Measurements from ENCODE around the gene ZNF497. TPM values are rescaled to one million over a fixed set of nuclear protein-coding genes. Genes with fewer than 3 reads are reported as not detected.
"Not testable (repeated sequence)": the region's sequence is repeated elsewhere in the genome, so short reads cannot be mapped to it uniquely, and the experiment has no call there.

ZNF497 gene
- total and polyA plus RNA-seq, 4 donors = 0.97 to 3.8 (median 2.4) TPM

DNA sequence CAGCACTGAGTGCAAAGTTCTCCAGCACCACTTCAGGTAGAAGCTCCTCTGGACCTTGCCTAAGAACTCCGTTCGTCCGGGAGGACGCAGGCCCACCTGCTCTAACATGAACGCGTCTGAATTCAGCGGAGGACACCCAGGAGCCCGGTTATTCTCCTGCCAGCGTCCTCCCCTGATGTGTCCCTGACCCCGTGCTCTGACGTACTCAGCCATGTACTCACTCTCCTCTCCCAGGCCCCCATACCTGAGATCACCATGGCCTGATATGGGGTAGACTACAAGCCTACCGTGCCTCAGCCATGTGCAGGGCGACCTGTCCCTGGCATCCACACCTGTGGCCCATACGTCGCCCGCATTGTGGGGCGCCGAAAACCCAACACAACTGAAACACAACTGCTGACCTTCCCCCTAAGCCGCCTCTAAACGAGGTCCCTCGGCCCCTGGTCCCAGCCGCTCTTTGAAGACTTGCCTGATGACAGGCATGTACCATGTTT is 45.2 kb upstream of the ZNF497 start:
- peak overlapping the region; percentile 87 for H3K4me3 ChIP-seq
- H3K9ac ChIP-seq (ENCODE audit: insufficient read depth in 1 of 2, low read length in 2 of 2) = peak overlapping the region; percentile 85 to 91
- ATAC-seq (ENCODE audit: insufficient read depth, low FRiP score) (no peak), DNase-seq (peak in 1 of 3 donors; percentile 23)
- H3K27ac ChIP-seq (ENCODE audit: low read depth in 1 of 2, low read length in 1 of 2) = peak overlapping the region; percentile 92 to 96
- TF ChIP-seq CTCF (IDR thresholded peaks at IDR 0.05; ENCODE audit: control extremely low read depth, extremely low read depth) = no peak
- 13 to 21% methylated on average over 22 of the region's 22 CpGs for WGBS, 2 donors
- H3K4me1 ChIP-seq (ENCODE audit: control insufficient read depth in 5 of 5, insufficient read depth in 5 of 5, low read length in 5 of 5) = peaks cover 4 to 22% (median 13%) of the 10 kb centered on the region in 5 donors
- H3K9me3 ChIP-seq (ENCODE audit: control insufficient read depth in 4 of 4, insufficient read depth in 3 of 4, low read length in 3 of 4) = no peaks in the 10 kb centered on the region
- H3K27me3 ChIP-seq (ENCODE audit: control insufficient read depth in 3 of 3, insufficient read depth in 3 of 3, low read length in 2 of 3) = no peaks in the 10 kb centered on the region
- H3K36me3 ChIP-seq (ENCODE audit: control insufficient read depth in 4 of 4, insufficient read depth in 4 of 4, low read length in 4 of 4) = peaks cover 0 to 3% (median 0%) of the 10 kb centered on the region in 4 donors

DNA sequence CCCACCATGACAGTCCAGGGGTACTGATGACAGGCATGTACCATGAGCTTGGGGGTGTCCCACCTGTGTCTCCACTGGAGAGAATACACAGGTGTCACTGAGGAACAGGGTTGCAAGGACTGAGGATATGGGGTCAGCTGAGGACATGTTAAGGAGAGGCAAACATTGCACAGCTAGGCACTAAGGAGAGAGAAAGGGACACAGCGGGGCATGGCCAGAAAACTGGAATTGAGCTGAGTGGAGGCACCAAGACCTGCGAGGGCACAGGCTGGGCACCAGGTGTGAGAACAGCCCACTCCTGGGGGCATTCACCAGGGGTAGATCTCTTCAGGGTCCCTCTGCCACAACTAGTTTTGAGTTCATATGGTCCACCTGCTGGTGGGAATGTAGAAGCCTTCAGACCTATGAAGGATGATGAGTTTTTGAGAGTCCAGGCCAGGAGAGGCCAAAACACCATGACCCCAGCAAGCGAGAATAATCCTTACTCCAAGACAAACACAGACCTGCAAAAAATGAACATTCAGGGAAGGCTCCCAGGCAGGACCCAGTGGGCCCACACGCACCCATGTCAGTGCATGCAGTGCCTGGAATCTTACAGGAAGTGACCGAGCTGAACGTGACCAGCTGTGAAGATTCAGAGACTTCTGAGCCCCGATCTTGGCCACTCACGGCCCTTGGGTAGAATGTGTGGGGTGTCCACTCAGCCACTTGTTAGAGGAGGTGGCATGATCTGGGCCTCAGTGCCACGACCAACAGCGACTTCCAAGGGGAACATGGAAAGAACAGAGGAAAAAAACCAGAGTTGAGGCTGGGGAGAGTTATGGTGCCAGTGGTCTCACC is 44.5 kb upstream of the ZNF497 start:
- TF ChIP-seq CTCF (IDR thresholded peaks at IDR 0.05; ENCODE audit: control extremely low read depth, extremely low read depth) = no peak
- H3K9ac ChIP-seq (ENCODE audit: insufficient read depth in 1 of 2, low read length in 2 of 2) = peak overlapping the region in 1 of 2 donors; percentile 91
- DNase-seq (no peak), ATAC-seq (ENCODE audit: insufficient read depth, low FRiP score) (no peak)
- peaks cover 0 to 3% (median 0%) of the 10 kb centered on the region in 4 donors for H3K36me3 ChIP-seq (ENCODE audit: control insufficient read depth in 4 of 4, insufficient read depth in 4 of 4, low read length in 4 of 4)
- H3K27ac ChIP-seq (ENCODE audit: low read depth in 1 of 2, low read length in 1 of 2) = peak overlapping the region; percentile 43 to 96
- H3K27me3 ChIP-seq (ENCODE audit: control insufficient read depth in 3 of 3, insufficient read depth in 3 of 3, low read length in 2 of 3) = no peaks in the 10 kb centered on the region
- H3K9me3 ChIP-seq (ENCODE audit: control insufficient read depth in 4 of 4, insufficient read depth in 3 of 4, low read length in 3 of 4) = no peaks in the 10 kb centered on the region
- H3K4me3 ChIP-seq = no peak overlapping the region
- WGBS, 2 donors = 64 to 80% methylated on average over 10 of the region's 10 CpGs
- peaks cover 4 to 24% (median 13%) of the 10 kb centered on the region in 5 donors for H3K4me1 ChIP-seq (ENCODE audit: control insufficient read depth in 5 of 5, insufficient read depth in 5 of 5, low read length in 5 of 5)

- H3K9me3 ChIP-seq (ENCODE audit: control insufficient read depth in 4 of 4, insufficient read depth in 3 of 4, low read length in 3 of 4); H3K27me3 ChIP-seq (ENCODE audit: control insufficient read depth in 3 of 3, insufficient read depth in 3 of 3, low read length in 2 of 3); ATAC-seq (ENCODE audit: insufficient read depth, low FRiP score); H3K9ac ChIP-seq (ENCODE audit: insufficient read depth in 1 of 2, low read length in 2 of 2); H3K36me3 ChIP-seq (ENCODE audit: control insufficient read depth in 4 of 4, insufficient read depth in 4 of 4, low read length in 4 of 4); H3K4me3 ChIP-seq; H3K27ac ChIP-seq (ENCODE audit: low read depth in 1 of 2, low read length in 1 of 2); DNase-seq: not testable (repeated sequence)
- peaks cover 0 to 27% (median 12%) of the 10 kb centered on the region in 5 donors for H3K4me1 ChIP-seq (ENCODE audit: control insufficient read depth in 5 of 5, insufficient read depth in 5 of 5, low read length in 5 of 5)
- 64 to 76% methylated on average over 4 to 5 of the region's 5 CpGs for WGBS, 2 donors
Observed at GRCh38 chr19:58403920-58404478, 41.4 kb upstream of the ZNF497 start.

- Histone ChIP-seq H3K9me3 (ENCODE audit: control insufficient read depth in 4 of 4, insufficient read depth in 3 of 4, low read length in 3 of 4) (no peaks in the 10 kb centered on the region), H3K9ac (ENCODE audit: insufficient read depth in 1 of 2, low read length in 2 of 2) (peak overlapping the region in 1 of 2 donors; percentile 59), H3K27ac (ENCODE audit: low read depth in 1 of 2, low read length in 1 of 2) (no peak overlapping the region), H3K36me3 (ENCODE audit: control insufficient read depth in 4 of 4, insufficient read depth in 4 of 4, low read length in 4 of 4) (no peaks in the 10 kb centered on the region), H3K4me3 (no peak overlapping the region), H3K4me1 (ENCODE audit: control insufficient read depth in 5 of 5, insufficient read depth in 5 of 5, low read length in 5 of 5) (peaks cover 0 to 20% (median 8%) of the 10 kb centered on the region in 5 donors), H3K27me3 (ENCODE audit: control insufficient read depth in 3 of 3, insufficient read depth in 3 of 3, low read length in 2 of 3) (peaks cover 0 to 7% (median 7%) of the 10 kb centered on the region in 3 donors)
- TF ChIP-seq CTCF (IDR thresholded peaks at IDR 0.05; ENCODE audit: control extremely low read depth, extremely low read depth) = no peak
- ATAC-seq (ENCODE audit: insufficient read depth, low FRiP score) = no peak
- WGBS, 2 donors = 25 to 33% methylated on average over 23 of the region's 23 CpGs
- no peak for DNase-seq
Observed at GRCh38 chr19:58401840-58402421, 39.4 kb upstream of the ZNF497 start.
